Stimulated activated CD4-positive, alpha-beta T cell treated with anti-CD3 and anti-CD28 coated beads, Interleukin-4, amount 100 ng/mL, for 24 hours (primary cell): Measurements from ENCODE around the gene DEPDC5.
A peak's percentile ranks its signal among the peaks of the same experiment; 100 is the strongest.

Experiments used
- DNase-seq: peaks from one replicate; pipeline ENCODE4 v3.0.0-alpha.2; 2020

DEPDC5 gene

DNA sequence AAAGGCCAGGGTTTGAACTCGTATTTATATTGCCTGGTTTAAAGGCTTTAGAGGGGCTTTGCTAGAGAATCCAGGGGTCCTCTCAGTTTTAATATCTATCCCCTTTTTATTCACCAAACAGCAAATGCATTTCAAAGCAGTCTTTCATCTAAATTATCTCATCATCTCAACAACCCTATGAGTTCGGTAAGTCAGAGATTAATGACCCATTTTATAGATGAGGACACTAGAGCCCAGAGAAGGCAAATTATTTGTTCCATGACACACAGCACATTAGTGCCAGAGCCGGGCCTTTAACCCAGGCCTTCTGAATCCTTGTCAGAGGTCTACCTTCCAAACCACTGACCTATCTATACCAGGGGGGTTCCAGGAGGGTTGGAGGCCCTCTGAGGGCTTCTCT lies 173.7 kb downstream of the DEPDC5 start:
- no peak for DNase-seq

DNA sequence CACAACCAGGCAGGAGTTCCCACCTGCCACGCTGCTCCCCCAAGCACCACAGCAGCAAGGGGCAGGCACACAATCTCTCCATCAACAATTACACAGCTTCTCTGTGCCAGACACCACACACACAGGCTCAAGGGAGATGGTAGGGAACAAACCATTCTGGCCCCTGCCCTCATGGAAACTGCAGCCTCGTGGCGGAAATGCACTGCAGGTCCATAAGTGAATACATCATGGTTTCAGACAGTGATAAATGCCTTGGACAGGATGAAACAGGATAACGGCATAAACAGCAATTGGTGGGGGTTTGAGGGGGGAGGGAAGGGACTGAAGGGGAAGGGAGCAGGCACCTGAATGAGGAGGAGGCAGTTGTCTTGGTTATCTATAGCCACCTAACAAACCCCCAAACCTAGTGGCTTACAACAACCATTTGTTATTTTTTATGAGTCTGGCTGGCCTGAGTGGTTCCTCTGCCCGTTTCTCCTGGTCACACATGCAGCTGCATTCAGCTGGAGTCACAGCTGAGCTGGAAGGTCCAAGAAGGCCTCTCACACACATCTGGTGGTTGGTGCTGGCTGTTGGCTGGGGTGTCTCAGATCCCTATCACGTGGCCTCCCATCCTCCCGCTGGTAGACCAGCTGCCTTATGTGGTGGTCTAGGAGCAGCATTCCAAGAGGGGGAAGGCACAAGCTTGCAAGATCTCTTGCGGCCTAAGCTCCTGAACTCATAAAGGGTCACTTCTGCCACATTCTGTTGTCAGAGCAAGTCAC lies 175.5 kb downstream of the DEPDC5 start:
- DNase-seq, result no peak

DNA sequence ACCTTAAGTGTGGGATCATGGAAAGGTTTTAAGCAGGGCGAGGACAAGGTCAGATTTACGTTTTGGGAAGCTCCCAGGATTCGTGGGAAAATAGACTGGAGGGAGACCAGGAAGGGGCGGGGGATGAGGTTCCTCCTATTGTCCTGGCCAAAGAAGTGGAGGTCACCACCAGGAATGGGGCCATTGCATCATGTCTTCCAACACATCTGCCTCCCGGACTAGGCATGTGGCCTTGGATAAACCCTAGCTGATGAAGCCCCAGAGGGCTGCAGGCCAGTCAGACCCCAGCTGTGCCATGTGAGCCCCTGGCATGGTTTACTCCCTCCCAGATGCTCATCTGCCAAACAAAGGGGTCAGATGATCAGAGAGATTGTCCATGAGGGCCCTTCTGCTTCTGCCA lies 179.0 kb downstream of the DEPDC5 start:
- no peak for DNase-seq

DNA sequence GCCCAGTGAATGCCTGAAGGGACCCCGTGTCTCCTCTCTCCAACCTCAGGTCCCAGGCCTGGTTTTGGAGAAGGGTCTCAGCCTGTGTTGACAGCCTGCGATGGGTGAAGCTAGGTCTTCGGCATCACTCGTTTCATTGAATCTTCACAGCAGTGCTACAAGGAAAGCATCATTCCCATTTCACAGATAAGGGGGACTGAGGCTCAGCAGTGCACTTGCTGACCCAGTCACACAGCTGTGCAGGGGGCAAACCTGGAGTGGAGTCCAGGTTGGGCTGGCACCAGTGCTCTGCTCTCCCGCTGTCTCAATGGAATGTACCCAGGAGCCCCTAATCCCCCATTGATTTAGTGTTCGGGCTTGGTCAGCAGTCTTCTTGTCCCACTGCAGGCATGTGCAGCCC lies 179.6 kb downstream of the DEPDC5 start:
- no peak for DNase-seq

DNA sequence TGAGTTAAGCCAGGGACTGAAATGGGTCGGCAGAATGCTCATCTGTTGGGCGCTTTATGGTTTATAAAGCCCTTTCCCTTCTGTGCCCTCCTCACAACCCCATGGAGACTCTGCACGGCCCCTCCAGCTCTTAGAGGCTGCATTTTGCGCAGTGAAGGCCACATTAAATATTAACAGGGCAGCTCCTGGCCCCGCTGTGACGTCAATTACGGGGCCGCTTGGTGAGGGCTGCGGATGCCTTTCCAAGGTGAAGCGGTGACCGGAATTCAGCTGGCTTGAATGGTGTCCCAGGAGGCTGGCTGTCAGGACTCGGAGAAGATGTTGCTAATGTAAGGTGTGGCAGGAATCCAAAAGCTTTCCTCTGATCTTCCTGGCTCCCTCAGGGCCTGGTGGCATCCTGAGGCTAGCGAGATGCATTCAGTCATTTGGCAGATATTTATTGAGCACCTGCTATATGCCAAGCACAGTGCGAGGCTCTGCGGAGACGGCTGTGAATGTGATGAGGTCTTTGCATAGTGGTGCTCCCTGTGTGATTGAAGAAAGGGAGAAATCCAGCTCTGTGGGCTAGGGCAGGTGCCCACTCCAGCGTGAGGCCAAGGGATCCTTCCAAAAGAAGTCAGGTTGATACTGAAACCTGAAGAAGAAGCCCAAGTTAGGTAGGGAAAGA lies 180.1 kb downstream of the DEPDC5 start:
- DNase-seq, result no peak

DNA sequence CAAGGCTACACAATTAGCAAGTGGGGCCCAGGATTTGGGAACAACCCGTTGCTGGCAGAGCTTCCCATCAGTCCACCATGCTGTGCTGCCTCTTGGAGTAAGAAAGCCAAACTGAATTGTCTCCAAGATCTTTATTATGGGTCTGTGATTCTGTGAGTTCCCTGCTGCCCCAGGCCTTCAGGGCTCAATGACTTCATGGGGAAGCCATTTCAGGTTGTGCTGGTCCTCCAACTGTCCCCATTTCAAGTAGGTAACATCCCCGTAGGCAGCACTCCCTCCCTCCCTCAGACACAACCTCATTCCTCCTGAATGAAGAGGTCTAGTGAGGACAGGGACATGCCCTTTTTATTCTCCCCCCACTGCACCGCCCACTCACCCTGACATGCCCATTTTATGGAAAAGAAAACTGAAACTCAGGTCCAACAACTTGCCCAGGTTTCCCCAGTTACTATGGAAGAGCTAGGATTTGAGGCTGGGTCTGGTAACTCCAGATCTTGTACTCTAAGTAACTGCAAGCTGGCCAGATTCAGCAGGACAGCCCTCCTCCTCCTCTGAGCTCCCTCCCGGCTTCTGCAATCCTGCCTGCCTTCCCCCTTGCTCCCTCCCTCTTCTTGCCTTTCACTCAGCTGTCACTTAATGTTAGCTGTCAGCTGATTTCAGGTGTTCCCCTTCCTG lies 182.3 kb downstream of the DEPDC5 start:
- DNase-seq, result no peak

DNA sequence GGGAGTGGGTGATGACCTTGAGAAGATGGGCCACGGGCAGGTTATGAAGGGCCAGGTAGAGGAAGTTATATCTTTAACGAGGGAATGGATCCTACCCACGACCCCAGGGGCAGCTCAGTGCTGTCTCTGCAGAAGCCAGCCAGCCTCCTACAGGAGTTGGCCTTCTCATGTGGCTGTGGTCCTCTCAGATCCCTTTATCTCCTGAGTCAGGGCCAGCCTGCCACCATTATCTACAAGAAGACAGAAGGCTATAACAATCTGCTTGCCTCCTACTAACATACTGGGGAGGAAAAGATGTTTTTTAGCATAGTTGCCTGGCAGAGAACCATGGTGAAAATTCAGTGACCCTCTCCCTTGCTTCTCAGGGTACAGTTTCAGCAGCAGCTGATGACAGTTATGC lies 183.5 kb downstream of the DEPDC5 start:
- no peak for DNase-seq

DNA sequence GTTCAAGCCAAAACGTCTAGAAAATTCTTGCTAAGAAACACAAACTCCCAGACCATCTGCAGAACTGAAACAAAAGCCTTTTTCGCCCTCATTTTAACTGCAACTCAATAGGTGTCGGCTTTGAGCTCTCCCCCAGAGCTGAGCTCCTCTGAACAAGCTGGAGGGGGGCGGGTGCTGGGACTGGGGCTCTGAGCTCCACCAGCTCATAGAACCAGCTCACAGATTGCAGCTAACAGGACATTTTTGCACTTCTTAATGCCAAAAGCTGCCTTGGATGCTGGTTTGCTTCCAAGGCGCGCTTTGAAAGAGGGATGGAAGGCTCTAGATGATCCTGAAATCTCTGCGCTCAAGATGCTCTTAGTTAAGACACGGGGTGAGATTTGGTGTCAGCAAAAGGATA lies 184.5 kb downstream of the DEPDC5 start:
- no peak for DNase-seq

DNA sequence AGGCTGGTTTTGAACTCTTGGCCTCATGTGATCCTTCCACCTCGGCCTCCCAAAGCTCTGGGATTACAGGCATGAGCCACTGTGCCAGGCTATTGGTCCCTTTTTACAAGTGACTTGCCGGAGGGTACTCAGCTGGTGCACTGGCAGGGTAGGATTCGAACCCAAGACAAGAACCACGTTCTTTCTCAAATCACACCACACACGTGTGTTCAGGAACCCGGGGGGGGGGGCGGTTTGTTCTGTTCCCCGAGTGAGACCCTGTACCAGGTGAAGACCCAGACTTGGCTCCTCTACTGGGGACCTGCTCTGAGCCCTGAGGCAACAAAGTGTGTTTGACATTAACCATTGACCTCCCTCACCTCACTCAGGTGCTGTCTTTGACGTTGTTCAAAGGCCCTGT lies 186.7 kb downstream of the DEPDC5 start:
- no peak for DNase-seq

DNA sequence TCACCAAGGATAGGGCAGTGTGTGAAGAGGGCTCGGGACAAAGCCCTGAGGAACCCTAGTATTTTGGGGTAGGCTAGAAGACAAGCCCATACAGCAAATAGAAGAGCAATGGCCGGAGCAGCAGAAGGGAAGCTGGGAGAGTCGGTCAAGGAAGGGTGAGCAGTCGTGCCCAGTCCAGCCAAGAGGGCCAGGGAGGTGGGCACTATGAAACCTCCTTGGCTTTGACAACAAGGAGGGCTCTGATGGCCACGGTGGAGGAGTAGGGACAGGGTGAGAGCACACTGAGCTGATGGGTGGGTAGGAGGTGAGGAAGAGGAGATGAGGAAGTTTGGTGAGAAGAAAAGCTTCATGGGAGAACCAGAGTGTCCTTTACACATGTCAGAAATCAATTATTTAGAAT lies 188.3 kb downstream of the DEPDC5 start:
- DNase-seq, result no peak

DNA sequence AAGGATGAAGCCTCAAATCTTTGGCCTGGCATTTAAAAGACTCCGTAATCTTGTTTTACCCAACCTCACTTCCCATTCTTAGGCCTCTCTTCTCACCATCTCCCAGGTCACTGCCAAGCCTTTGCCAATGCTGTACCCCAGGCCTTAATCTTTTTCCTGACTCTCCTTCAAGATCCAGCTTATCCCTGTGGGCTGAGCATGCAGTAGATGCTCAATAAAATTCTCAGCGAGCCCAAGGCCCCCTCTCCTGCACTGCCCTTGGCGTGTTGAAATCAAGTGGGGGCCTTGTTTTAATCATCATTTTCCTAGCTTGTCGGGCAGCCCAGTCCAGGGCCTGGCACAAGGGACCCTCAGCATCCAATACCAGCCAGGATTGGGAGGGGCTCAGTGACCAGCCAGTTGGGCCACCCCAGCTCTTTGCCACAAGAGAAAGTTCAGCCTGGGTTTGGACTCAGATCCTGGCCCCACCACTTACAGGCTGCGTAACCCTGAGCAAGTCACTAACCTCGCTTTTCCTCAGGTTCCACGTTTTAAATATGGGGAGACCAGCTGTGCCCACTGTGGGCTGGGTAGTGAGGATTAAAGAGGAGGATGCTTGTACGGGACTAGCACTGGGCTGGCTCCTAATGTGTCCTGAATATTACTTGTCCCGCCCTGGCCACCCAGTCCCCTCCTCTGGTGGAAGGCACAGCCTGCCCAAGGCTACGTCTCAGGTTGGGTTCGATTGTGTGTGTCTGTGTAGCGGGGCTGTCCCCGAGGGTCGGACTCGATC lies 189.6 kb downstream of the DEPDC5 start:
- no peak for DNase-seq

DNA sequence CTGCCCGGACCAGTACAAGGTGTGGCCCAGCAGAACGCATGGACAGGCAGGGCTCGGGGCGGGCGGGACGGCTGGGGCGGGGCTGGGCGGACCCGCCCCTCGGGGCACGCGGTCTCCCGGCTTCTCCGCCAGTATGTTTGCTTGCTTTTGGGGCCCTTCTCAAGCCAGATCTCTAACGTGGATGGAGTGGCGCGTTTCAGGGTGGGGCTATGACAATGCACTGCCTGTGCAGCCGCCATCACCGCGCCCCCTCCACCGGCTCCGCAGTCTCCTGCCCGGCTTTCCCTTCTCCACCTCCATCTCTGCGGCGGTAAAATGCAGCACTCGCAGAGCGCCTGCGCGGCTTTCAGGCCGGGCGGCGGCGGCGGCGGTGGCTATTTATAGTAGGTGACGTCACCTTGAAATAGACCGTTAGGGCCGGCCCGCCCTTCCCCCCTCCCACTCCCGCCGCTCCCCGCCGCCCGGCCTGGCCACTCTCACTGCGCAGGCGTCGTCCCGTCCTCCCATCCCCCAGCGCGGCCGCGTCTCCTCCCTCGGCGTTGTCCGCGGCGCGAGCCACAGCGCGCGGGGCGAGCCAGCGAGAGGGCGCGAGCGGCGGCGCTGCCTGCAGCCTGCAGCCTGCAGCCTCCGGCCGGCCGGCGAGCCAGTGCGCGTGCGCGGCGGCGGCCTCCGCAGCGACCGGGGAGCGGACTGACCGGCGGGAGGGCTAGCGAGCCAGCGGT lies 190.3 kb downstream of the DEPDC5 start, which contains the start of gene YWHAH:
TSS of gene YWHAH (plus strand) at position 558 of the 722 bp plus-strand sequence. CDS start 199 bp downstream, outside the sequence.
- DNase-seq, result peak; percentile 91

DNA sequence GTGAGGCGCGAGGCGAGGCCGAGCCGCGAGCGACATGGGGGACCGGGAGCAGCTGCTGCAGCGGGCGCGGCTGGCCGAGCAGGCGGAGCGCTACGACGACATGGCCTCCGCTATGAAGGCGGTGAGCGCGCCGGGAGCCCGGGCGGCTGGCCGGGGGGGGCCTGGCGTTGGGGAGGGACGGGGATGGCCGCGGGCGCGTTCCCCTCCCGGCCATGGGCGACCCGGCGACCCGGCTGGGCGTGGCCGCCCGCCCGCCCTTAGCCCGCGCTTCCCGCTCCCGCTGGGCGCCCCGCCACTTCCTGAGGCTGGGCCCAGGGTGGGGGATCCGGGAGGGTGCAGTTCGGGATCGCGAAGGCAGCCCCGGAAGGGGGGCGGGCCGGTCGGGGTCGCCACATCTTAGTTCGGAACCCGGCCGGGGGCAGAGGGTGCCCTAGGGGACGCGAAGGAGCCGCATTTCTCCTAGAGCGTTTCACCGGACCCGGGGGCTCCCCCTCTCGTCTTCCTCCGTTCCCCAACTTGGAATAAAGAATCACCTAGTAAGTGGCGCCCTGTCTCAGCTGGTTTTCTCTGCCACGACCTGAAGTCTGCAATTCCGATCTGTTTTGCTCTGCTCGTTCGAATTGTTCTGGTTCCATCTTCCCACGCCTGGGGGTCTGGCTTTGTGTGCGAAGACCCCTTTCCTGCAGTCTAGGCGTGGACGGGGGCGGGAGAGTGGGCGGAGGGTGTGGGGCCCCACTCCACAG lies 191.1 kb downstream of the DEPDC5 start:
- peak; percentile 44 for DNase-seq

DNA sequence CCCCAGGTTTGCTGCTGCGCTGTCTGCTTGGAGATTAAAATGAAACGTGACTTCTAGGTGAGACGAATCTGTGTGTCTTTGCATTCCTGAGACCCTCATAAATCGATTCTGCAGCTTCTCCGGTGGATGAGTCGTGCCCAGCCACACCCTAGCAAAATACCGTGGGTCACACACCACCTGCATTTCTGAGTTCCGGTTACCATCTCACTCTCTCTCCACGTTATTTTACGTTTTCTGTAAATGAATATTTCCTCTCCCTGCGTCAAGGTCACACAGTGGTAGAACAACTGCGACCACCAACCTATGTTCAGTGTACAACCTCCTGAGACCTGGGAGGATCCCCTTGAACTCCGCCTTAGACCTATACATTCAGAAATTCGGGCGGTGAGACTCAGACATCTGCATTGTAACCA lies 191.6 kb downstream of the DEPDC5 start:
- no peak for DNase-seq

DNA sequence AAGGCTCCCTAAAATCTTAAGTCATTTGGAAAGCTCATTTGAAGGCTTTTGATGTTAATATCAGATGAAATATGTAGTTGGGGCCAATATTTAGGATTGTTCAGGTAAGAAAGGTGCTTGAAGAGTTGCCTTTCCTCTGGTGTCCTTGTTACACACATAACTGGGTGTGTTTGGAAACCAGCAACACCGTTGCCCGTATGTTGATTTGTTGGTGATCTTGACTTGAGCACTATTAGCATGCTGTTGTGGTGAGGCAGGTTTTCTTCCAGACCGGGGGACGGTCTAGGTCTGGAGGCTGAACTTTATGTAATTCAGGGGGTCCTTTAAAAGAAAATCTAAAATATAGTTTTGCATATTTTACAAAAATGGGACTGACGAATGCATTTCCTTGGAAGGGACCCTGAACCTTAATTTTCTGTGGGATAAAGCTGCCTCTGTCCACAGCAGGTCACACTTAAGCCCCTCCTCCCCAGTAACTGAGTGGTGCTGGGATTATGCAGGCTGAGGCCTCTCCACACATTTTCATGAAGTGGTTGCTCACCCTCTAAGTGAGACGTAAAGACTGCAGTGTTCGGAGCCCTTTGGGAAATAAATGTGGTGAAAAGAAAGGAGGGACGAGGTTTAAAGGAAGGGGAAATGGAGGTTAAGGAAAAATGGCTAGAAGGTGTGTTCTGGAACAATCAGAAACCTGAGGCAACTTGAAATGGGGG lies 192.3 kb downstream of the DEPDC5 start:
- no peak for DNase-seq

DNA sequence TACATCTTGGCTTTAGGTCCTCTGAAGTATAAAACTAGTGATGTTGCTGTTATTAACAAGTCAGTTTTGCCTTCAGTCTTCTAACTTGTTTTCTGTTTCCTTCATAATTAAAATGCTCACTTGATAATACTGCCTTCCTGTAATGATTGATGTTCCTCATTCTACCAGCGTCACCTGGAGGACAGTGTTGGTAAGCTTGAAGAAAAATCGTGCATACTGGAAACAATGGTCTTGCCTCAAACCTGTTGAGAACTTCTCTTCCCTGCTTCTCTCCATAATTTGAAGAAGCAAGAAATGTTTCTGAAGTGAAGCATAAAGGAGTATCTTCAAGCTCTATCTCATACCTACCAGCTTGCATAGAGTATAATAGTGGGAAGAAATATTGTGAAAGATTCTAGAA lies 193.5 kb downstream of the DEPDC5 start:
- DNase-seq, result peak; percentile 36

DNA sequence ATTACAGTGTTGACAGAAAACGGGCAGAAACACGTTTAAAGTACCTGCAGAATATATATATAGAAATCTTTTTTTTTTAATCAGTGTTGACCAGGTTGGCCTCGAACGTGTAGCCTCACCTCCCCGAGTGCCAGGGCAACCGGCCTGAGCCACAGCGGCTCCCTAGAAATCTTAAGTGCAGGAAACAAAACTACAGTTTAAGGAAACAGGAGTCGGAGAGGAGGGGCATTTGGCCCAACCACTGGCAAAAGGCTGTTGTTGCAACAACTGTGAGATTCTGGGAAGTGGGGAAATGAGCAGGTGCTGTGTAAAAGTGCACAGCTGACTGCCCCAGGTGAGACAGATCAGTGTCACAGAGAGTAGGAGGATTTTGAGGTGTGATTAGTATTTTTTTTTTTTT lies 194.2 kb downstream of the DEPDC5 start:
- no peak for DNase-seq

DNA sequence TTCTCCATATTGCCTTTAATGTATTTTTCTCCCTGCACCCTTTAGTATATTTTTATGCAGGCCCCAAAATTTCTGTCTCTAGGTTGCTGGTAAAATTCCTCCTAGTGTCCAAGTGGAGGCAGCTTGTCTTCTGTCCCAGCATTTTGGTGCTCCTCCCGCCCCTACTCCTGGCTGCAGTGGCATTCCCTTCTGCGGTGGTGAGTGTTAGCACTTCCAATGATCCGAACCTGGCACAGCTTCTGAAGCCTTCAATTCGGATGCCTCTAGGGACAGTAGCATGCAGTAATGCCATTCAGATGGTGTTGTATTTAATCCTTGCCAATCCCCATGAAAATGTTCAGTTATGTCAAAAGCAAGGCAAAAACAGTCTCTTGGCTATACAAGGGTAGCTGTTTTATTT lies 196.4 kb downstream of the DEPDC5 start:
- no peak for DNase-seq

DNA sequence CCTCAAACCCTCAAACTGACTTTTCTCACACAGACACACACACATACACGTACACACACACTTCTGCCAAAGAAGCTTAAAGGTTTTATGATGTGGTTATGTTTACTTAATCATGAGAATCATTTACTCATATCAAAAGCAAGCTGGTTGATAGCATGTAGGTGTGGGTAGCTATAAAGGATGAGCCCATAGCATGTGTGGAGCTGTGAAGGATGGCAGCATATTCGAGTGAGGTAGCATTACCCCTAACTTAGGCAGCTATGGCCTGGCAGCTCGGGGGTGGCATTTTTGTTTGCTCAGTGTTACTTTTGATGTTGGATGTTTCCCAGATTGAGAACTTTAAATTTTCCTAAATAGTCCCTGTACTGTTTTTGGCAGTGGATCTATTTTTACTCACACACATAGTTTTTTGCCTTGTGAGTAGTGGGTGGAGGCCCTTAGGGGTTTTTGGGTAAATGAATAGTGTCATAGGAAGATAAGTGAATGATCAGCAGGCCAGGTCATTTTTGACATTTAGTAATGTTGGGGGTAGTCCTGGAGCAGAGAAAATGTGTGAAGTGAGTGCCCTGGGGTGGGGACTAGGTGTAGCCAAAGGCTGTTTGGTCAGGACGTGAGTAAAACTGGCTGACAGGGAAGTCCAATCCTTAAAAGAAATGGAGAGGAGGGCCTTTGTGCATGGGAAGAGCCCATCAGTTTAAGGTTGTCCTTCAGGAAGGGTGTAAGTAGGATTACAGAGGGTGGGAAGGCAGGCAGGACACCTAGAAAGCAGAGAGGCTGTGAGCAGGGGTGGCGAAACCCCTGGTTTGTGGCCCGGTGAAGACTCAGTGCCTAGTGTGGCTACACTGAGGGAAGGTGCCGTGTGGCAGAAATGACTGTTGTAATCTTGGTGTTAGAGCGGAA lies 197.6 kb downstream of the DEPDC5 start:
- DNase-seq, result peak; percentile 29

DNA sequence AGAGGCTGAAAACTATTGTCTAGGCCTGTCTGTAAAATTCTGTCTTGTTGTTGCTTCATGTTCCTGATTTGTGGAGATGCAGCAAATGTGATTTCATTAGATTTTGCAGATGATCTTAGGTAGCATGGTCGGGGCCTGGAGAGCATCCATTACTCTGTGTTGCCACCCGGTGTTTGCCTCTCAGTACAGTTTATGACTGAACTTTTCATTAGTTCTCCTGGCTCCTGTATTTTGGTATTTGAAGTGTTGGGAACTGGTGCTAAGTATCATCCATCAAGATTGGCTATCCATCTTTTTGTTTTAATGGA lies 198.2 kb downstream of the DEPDC5 start:
- DNase-seq, result no peak
